KBM-7 (cell line): ENCODE results near the gene ADAMTSL3.
"Not testable (repeated sequence)": the region's sequence is repeated elsewhere in the genome, so short reads cannot be mapped to it uniquely, and the experiment has no call there.

ENCODE experiments used
- DNase-seq: peaks from one replicate; pipeline ENCODE4 v3.0.0-alpha.2; 2015
- in situ Hi-C: fragments of 300-500 bp; cut with MboI; formaldehyde crosslinking; loops from 2 replicates; pipeline ENCODE4 v1.14.3; 2020; ENCODE audit warnings: low sequenced_read_pairs, low pct_unique_long_range_greater_than_20kb, mixed read lengths

The ADAMTSL3 gene

DNA sequence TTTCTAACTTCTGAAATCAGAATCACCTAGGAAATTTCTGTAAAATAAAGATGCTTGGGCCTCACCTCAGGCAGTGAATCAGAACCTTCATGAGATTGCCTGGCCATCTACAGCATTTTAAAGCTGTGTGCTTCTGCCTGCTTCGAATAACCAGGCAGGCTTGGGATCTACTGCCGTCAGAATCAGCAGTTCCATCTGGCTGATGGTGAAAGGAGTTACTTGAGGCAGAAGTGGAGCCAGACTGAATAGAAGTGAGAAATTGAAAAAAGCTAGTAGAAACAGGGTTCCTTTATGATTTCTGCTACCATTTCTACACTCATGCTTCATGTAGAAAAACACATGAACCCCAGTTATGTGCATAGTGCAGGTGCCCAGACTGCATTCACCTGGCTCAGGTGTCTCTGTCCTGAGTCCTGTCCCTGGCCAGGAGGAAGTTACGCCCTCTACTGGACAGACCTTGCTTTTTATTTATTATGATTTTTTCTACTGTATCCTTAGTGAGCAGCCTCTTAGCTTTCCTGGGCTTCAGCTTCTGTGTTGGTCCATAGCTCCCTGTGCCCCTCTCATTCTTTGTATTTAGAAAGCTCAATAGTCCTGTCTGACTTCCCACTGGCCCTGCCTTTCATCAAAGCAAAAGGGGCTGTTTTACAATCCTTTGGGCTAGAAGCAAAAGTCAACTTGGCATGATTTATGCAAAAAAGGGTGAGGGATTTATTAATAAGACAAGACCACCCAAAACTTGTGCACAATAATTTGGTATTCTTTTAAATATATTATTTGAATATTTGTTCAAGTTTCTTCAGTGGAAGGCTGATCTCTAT, 380.9 kb downstream of the ADAMTSL3 start:
- DNase-seq: peak; percentile 43
- in situ Hi-C loops: no loop called here

DNA sequence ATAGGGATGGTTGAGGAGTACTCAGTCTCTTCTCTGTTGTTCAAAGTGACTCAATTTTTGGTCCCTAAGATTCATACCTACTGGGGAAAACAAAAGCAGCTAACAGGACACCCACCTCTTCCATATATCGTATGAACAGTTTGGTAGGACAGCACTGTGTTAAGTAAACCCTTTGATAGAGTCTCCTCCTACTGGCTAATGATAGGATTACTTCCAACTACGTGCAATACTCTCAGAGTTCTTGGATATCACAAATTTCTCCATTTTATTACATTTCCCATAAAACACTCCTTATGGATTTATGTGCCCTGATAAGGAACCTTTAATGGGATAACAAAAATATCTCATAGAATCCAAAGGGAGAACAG, 381.5 kb downstream of the ADAMTSL3 start:
- in situ Hi-C loops: no loop called here
- peak; percentile 34 for DNase-seq

DNA sequence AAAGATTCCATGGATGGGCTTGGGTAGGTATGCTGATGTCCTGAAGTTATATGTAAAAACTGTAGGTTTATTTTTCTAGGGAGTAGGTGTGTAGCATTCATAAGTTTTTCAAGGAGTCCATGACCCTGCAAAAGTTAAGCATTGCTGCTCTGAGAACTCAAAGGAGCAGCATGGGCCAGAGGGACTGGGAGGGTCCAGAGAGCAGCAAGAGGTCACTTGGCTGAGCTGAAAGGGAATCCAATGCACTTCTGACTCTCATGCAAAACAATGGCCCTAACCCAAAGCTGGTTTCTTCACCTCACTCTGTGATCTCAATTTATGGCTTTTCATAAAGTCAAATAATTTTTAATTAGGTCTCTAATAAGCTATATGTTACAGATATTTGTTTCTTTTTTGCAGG, 383.4 kb downstream of the ADAMTSL3 start:
- no peak for DNase-seq
- in situ Hi-C loops: no loop called here

DNA sequence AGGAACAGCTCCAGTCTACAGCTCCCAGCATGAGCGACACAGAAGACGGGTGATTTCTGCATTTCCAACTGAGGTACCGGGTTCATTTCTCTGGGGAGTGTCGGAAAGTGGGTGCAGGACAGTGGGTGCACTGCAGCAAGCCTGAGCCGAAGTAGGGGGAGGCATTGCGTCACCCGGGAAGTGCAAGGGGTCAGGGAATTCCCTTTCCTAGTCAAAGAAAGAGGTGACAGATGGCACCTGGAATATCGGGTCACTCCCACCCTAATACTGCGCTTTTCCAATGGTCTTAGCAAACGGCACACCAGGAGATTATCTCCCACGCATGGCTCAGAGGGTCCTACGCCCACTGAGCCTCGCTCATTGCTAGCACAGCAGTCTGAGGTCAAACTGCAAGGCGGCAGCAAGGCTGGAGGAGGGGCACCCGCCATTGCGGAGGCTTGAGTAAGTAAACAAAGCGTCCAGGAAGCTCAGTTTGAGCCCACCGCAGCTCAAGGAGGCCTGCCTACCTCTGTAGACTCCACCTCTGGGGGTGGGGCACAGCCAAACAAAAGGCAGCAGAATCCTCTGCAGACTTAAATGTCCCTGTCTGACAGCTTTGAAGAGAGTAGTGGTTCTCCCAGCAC, 388.6 kb downstream of the ADAMTSL3 start:
- DNase-seq, in situ Hi-C loops: not testable (repeated sequence)

DNA sequence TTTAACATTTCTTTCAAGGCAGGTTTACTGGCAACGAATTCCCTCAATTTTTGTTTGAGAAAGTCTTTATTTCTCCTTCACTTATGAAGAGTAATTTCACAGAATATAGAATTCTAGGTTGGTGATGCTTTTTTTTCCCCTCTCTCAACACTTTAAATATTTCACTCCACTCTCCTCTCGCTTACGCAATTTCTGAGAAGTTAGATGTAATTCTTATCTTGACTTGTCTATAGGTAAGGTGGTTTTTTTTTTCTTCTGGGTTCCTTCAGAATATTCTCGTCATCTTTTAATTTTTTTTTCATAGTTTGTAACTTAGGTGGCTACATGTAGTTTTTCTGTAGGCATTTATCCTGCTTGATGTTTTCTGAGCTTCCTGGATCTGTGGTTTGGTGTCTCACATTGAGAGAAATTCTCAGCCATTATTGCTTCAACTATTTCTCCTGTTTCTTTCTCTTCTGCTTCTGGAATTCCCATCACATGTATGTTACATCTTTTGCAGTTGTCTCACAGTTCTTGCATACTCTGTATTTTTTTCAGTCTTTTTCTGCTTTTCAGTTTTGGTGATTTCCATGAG, 392.2 kb downstream of the ADAMTSL3 start:
- in situ Hi-C loops: no loop called here
- DNase-seq: no peak

DNA sequence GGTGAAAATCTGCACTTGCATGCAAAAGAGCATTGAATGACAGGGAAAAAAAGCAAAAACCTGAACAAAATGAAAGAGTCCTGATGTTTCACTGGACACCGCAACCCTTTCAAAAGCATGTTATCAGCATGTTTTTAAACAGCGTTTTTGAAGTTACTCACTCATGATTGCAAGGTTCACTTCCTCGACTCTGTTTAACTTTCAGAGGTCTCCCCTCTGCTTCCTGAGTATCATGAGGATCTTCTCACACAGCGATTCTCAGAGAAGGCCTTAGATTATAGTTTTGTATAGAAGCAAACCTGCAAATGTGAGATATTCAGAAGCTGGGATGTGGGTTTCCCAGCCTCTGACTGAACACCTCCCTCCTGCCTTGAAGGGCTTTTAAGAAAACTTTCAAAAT, 395.6 kb downstream of the ADAMTSL3 start:
- DNase-seq, in situ Hi-C loops: not testable (repeated sequence)

DNA sequence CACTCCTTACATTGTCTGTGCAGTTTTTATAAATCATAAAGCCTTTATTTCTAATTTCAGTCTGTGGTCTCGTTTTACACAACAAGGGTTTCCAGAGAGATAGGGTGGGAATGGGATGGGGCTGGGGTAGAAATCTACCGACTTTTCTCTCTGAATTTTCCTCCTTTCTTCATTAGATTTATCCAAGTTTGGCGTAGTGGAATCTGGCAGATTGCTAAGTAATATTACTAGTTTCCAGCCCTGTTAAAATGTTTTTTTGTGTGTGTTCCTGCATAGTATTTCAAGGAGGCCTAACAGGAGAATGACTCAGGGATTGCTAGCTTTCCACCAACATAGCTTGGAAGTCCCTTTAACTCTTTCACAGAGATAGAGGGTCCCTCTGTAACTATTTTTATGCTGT, 396.2 kb downstream of the ADAMTSL3 start:
- no peak for DNase-seq
- in situ Hi-C loops: no loop called here

DNA sequence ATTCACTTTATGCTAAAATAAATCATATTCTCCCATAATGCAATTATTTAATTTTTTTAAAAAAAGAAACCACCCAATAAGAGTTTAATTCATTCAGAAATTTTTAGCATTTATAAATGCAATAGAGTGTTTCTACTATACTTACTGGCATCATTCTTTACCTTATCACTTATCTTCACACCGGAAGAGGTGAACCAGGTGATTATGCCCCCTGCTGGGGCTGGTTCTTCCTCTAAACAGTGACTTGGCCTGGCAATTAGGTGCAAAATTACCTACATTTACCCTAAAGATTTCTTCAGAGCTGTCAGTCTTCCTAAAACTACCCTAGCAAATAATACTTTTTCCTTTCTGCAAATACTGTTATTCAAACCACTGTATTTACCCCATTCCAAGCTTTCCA, 397.2 kb downstream of the ADAMTSL3 start:
- in situ Hi-C loops, DNase-seq: not testable (repeated sequence)

DNA sequence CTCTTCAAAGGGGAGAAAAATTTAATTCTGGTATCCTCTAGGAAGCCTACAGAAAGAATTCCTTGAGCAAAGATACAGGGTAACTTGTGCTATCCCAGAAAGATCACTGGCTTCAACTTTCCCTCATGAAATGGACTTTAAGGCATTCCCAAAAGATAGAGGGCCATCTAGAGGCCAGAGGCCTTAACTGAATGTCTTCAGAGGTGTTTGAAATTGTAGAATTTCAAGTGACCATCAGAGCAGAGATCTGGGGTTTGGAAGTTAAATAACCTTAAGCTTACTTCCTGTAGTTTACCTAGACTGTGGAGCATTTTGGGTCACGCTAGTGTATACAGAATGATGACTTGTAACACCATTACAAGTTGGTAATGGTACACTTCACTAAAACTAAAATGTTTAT, 400.6 kb downstream of the ADAMTSL3 start:
- DNase-seq, in situ Hi-C loops: not testable (repeated sequence)

DNA sequence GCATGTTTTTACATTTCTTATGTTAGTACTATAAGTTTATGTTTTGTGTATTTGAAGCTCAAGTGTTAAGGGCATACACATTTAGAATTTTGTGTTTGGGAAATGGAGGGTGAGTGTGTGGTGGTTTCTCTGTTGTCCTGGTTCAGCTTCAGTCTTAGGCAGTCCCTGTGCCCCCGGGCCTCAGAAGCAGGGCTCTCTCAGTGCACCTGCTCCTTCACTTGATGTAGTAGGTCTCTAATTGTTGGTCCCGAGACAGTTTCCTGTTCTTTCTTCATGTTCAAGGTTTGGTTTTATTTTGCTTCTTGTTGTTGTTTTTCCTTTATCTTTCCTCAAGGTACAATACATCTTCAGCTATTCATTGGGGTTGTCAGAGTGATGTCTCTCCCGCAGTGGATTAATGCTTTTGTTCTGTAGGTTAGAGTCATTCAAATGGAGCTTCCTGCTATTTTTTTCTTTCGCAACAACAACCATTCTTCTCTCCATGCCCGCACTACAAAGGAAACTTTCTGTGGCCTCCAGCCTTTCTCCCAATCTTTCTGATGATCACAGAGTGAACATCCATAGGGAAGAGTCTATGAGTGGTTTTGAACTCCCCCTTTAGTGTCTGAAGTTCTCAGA, 403.9 kb downstream of the ADAMTSL3 start:
- DNase-seq: no peak
- in situ Hi-C loops: no loop called here

DNA sequence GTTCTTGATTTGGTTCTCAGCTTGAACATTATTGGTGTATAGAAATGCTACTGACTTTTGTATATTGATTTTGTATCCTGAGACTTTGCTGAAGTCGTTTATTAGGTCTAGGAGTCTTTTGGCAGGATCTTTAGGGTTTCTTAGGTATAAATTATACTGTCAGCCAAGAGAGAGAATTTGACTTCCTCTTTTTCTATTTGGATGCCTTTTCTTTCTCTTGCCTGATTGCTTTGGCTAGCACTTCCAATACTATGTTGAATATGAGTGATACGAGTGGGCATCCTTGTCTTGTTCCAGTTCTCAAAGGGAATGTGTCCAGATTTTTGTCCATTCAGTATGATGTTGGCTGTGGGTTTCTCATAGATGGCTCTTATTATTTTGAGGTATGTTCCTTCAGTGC, 409.8 kb downstream of the ADAMTSL3 start:
- in situ Hi-C loops, DNase-seq: not testable (repeated sequence)

DNA sequence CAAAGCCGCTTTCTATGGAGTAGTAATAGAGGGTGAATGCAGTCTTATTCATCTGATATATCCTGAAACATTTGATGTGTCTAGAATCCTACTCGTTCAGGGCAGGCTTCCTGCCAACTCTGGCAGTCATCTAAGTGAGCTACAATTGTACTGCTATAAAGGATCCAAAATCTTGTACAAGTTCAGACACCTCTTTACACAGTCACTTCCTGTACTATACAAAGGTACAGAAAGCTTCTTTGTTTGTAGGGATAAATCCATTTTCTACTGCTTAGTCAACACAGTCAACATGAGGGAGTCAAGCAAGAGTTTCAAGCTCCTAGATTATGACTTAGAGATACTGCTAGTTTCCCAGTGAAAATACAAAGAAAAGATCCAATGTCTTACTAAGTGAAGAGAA, 414.8 kb downstream of the ADAMTSL3 start:
- in situ Hi-C loops, DNase-seq: not testable (repeated sequence)

DNA sequence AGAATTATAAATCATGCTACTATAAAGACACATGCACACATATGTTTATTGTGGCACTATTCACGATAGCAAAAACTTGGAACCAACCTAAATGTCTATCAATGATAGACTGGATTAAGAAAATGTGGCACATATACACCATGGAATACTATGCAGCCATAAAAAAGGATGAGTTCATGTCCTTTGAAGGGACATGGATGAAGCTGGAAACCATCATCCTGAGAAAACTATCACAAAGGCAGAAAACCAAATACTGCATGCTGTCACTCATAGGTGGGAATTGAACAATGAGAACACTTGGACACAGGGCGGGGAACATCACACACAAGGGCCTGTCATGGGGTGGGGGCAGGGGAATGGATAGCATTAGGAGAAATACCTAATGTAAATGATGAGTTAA, 424.1 kb downstream of the ADAMTSL3 start:
- in situ Hi-C loops, DNase-seq: not testable (repeated sequence)

DNA sequence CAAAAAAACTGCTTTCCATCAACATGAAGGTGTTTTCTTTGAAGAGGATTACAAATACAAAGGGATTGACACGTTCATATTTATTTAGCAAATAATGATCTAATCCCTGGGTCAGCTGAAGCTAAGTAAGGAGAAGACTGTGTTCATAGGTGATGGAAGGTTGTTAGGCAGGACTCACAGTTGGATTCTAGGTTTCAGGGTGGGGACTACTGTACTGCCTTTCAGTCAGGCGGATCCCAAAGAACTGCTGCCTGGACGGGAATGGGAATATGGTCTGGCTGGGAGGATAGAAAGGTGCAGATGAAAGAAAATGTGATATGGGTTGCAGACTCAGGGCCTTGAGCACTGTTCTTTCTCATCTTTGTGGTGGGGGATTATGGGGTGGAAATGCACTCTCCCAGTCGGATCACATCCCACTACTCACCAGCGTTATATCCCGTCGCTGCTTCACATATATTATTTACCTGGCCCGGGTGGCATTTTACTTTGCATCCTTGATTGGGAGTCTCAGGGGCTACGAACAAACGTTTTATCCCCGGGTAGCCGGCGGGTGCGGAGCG, 425.5 kb downstream of the ADAMTSL3 start:
- in situ Hi-C loops, DNase-seq: not testable (repeated sequence)

DNA sequence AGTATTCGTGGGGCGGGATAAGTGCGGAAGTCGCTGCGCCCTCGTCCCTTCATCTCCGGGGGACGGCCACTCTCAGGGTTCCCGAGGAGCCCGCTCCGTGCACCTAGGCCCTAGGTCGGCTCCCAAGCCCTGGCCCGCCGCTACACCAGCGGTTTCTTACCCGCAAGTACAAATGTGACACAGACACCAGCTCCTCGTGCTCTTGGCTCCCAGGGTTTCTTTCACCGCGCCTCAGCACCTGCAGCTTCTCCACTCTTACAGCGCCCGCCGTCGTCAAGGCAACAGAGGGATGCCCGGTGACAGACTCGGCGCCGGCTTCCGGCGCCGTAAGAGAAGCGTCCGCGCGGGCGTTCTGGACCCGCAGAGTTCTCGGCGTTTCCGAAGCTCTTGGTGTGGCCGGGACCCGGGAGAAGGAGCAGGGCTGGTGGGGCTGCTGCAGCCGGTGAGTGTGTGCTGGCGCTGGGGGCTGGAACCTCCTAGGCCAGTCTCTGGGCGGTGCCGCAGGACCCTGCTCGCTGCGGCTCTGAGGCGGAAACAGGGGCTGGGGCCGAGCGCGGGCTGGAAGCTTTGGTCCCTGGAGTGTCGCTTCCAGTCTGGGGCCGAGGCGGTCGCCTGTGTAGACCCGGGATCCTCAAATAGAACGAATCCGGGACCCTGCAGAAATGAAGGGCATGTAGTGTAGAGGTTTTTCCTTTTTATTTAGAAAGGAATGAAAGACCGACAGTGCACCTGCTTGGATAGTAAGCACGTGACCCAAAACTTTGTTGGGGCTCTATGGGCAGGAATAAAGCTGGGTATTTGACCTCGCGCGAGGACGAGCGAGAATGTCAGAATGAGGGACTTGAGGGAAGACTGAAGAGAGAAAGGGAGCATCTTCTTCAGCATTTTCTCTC, 426.2 kb downstream of the ADAMTSL3 start:
- DNase-seq: peak; percentile 25
- in situ Hi-C loops: no loop called here

DNA sequence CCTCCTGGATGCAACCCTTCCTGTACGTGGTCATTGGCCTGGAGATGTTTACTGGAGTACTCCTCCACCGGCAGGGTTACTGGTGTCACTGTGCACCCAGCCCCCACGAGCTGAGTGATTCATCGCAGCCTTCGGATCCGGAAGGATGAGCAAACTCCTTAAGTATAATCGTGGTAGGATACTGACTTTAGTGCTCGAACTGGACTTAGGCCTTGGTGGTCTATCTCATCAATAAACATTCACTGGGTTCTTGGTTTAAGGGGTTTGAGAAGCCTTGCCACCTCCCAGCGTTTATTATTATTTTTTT, 426.8 kb downstream of the ADAMTSL3 start:
- DNase-seq, in situ Hi-C loops: not testable (repeated sequence)

DNA sequence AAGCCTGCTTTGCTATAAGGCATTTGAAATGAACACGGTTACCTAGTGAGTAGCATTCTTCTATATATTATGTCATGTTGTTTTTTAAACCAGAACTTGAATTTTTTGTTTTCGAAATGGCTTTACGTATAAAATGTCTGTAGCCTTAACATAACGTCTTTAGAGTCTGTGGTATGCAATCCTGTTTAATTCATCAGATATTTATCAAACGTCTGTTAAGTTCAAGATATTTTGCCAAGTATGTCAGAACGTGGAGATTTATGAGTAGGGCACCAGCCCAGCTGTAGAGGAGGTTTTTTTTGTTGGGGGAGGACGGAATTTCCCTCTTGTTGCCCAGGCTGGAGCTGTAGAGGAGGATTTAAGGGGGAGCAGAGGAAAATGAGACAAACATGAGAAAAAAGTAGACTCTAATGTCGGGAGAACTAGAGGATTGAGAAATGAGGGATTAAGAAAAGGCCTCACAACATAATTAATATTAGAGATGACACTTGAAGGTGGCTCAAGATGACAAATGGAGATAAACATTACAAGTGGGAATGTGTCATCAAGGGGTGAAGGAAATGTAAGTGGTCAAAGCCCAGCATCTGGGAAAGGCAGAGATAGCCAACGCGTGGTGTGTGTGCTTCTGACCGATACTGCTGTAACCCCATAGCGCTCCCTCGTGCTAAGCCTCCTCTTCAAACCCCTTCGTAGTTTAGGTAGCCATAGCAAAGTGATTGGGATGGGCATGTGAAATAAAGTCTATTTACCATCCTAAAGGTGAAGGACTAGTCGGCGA, 427.7 kb downstream of the ADAMTSL3 start:
- in situ Hi-C loops: no loop called here
- no peak for DNase-seq

DNA sequence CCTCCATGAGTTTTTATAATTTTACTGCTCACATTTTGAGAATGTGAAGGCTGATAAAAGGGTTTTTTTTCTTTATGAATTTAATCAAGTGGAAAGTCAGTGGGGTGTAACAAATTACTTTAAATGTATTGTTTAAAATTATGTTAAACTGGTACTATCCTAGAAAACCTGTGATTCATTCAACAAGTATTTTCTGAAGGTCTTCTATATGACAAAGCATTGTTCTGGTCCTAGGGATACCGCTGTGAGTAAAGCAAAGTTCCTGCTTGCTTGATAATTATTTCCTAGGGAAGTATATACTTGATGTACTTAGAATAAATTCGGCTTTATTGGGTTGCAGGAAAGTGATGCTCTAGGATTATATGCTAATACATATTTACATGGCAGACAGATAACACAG, 428.8 kb downstream of the ADAMTSL3 start:
- DNase-seq: no peak
- in situ Hi-C loops: no loop called here
